Nephron (organoid): ENCODE measurements around the gene AGBL2.
A peak's percentile ranks its signal among the peaks of the same experiment; 100 is the strongest.
"Not testable (repeated sequence)": the region's sequence is repeated elsewhere in the genome, so short reads cannot be mapped to it uniquely, and the experiment has no call there.

Experiments used
- H3K27ac Mint-ChIP-seq, 3 experiments: 2 replicates each; pipeline ENCODE4 v1.8.0; 2020; ENCODE audit warnings: mixed read lengths in 3 of 3, mild to moderate bottlenecking in 2 of 3, moderate library complexity in 1 of 3
- H3K27me3 Mint-ChIP-seq: 2 replicates; pipeline ENCODE4 v1.8.0; 2021; ENCODE audit warnings: low read depth, mild to moderate bottlenecking, moderate library complexity, mixed read lengths
- H3K36me3 Mint-ChIP-seq: 2 replicates; pipeline ENCODE4 v1.8.0; 2020; ENCODE audit warnings: low read depth, mixed read lengths
- H3K4me1 Mint-ChIP-seq: 2 replicates; pipeline ENCODE4 v1.8.0; 2020; ENCODE audit warnings: mixed read lengths
- H3K4me3 Mint-ChIP-seq, 3 experiments: 2 replicates each; pipeline ENCODE4 v1.8.0; 2020; ENCODE audit warnings: mild to moderate bottlenecking in 3 of 3, mixed read lengths in 3 of 3, moderate library complexity in 2 of 3
- H3K9me3 Mint-ChIP-seq: 2 replicates; pipeline ENCODE4 v1.8.0; 2020; ENCODE audit warnings: mixed read lengths
- TF ChIP-seq, protein P1 (sequence below), 3 experiments: fragments of 200-600 bp; sonication (generic); IDR thresholded peaks; one replicate each; pipeline ENCODE4 v1.5.0; 2021; ENCODE audit warnings: antibody characterized with exemption in 3 of 3; ENCODE audit not compliant: unreplicated experiment in 3 of 3

The AGBL2 gene

DNA sequence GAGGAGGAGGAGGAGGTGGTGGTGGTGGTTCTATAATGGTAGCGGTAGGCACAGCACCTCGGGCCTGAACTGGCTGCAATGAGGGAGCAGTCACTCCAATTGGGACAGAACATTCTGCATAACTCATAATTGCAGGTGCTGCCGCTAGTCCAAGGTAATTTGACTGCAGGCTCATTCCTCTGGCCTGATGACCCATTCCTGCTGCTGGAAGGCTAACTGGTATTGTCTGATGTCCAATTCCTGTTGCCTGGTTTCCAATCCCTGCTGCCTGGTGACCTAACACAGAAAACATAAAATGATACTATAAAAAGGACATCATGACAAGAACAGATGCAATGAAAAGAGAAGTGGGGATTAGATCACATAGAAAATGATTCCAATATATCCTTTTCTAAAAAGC lies 7.9 kb upstream of the AGBL2 start:
- Mint-ChIP-seq H3K27me3 (no peaks in the 10 kb centered on the region), H3K4me1 (no peaks in the 10 kb centered on the region), H3K36me3 (peaks cover 70% of the 10 kb centered on the region), H3K27ac (no peak overlapping the region), H3K4me3 (no peak overlapping the region), H3K9me3 (no peaks in the 10 kb centered on the region)
- TF ChIP-seq, protein P1, sequence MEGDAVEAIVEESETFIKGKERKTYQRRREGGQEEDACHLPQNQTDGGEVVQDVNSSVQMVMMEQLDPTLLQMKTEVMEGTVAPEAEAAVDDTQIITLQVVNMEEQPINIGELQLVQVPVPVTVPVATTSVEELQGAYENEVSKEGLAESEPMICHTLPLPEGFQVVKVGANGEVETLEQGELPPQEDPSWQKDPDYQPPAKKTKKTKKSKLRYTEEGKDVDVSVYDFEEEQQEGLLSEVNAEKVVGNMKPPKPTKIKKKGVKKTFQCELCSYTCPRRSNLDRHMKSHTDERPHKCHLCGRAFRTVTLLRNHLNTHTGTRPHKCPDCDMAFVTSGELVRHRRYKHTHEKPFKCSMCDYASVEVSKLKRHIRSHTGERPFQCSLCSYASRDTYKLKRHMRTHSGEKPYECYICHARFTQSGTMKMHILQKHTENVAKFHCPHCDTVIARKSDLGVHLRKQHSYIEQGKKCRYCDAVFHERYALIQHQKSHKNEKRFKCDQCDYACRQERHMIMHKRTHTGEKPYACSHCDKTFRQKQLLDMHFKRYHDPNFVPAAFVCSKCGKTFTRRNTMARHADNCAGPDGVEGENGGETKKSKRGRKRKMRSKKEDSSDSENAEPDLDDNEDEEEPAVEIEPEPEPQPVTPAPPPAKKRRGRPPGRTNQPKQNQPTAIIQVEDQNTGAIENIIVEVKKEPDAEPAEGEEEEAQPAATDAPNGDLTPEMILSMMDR (IDR thresholded peaks at IDR 0.05; ENCODE audit: unreplicated experiment in 3 of 3): no peak

DNA sequence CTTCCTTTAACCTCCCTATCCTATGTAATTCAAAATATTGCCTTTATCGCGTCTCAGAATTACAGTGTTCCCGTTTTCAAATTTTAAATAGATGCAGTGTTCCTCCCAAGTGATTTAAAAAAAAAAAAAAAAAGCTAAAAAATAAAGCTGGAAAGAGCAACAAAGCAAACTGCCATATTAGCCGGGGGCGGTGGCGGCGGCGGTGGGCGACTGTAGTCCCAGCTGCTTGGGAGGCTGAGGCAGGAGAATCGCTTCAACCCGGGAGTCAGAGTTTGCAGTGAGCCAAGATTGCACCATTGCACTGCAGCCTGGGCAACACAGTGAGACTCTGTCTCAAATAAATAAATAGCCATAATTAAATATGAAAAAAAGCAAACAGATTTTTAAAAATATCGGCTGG lies 5.5 kb upstream of the AGBL2 start:
- Mint-ChIP-seq H3K27me3 (no peaks in the 10 kb centered on the region), H3K9me3 (no peaks in the 10 kb centered on the region), H3K27ac (no peak overlapping the region), H3K4me3 (no peak overlapping the region), H3K4me1 (no peaks in the 10 kb centered on the region), H3K36me3 (peaks cover 73% of the 10 kb centered on the region)
- TF ChIP-seq, protein P1 (IDR thresholded peaks at IDR 0.05; ENCODE audit: unreplicated experiment in 3 of 3): no peak

DNA sequence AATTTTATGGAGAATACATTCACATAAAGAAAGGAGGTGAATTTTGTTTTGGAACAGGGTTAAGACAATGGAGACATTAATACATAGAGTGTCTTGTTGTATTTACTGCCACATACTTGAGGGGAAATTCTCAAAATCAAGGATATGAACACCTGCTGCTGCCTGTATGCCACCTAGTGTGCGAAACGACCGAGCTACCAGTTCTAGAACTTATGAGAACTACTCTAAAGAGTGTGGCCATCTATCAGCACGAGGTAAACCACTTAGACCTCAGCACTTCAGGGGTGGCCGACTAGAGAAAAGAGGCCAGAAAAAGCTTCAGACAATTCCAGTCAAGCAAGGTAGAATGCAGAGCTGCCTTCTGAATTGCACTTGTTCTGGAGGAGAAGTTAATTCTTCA lies 1.5 kb upstream of the AGBL2 start:
- TF ChIP-seq, protein P1 (IDR thresholded peaks at IDR 0.05; ENCODE audit: unreplicated experiment in 3 of 3): no peak
- Mint-ChIP-seq H3K27me3 (no peaks in the 10 kb centered on the region), H3K4me3 (no peak overlapping the region), H3K4me1 (peaks cover 7% of the 10 kb centered on the region), H3K27ac (peak overlapping the region in 2 of 3 experiments; percentile 9 to 26), H3K36me3 (peaks cover 42% of the 10 kb centered on the region), H3K9me3 (no peaks in the 10 kb centered on the region)

DNA sequence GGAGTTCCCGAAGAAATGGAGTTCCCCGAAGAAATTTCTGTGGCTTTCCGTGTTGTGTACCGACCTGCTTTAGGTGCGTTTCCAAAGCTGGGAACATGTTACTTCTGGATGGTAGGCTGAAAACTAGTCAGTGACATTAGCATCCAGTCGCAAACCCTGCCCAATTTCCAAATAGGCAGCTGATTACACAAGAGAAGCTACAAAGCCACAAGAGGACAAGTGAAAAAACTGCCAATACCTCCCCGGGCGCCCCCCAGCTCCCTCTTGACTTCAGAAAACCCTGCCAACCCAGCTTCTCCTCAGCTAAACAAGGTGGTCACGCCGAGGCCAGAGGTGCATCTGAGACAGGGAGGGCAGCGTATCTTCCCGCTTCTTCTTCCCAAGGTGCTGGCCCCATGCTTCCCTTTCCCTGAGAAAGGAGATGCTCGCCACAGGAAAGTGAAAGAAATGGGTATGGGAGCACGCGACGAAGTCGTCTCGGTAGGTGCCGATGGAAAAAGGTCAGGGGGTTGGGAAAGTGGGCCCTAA lies 551 bp downstream of the AGBL2 start:
- H3K9me3 Mint-ChIP-seq: no peaks in the 10 kb centered on the region
- H3K36me3 Mint-ChIP-seq: peaks cover 27% of the 10 kb centered on the region

DNA sequence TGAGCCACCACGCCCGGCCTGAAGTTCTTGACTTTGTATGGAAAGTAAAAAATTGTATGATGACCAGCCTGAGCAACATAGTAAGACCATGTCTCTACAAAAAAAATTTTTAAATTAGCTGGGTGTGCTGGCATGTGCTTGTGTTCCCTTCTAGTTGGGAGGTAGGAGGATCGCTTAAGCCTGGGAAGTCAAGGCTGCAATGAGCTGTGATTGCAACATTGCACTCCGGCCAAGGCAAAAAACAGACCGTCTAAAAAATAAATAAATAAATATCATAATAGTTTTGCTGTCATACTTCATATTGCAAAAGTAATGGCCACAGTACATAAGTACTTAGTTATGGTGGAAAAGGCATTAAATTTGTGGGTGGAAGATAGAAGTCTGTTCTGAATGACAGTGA lies 3.4 kb downstream of the AGBL2 start:
- Mint-ChIP-seq H3K36me3 (peaks cover 7% of the 10 kb centered on the region), H3K27me3 (no peaks in the 10 kb centered on the region), H3K4me1 (peaks cover 7% of the 10 kb centered on the region), H3K9me3 (peaks cover 6% of the 10 kb centered on the region), H3K27ac (no peak overlapping the region), H3K4me3 (peak overlapping the region in 1 of 3 experiments; percentile 28)
- TF ChIP-seq, protein P1 (IDR thresholded peaks at IDR 0.05; ENCODE audit: unreplicated experiment in 3 of 3): no peak

More for the DNA sequence above, 551 bp downstream of the AGBL2 start:
- peak overlapping the region; percentile 65 to 70 (median 66) for H3K27ac Mint-ChIP-seq
- TF ChIP-seq, protein P1 (IDR thresholded peaks at IDR 0.05; ENCODE audit: unreplicated experiment in 3 of 3): no peak
- H3K4me3 Mint-ChIP-seq: peak overlapping the region; percentile 91 to 97 (median 95)
- H3K4me1 Mint-ChIP-seq: peaks cover 7% of the 10 kb centered on the region
- H3K27me3 Mint-ChIP-seq: no peaks in the 10 kb centered on the region

DNA sequence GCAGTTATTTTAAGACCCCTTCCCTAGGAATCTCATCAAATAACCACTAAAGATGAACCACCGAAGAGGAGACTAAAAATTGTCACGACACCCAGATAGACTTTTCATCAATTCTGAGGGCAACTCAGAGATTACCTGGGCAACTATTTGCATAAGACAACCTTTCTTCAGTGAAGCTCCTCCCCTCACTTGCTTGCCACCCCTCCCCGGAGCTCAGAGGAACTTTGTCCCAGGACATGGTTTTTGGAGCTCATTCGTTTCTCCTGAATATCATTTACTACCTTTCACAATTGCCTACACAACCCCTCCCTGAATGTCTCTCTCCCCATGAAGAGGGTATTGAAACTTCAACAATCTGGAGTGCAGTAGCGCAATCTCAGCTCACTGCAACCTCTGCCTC lies 3.9 kb downstream of the AGBL2 start:
- Mint-ChIP-seq H3K27ac (peak overlapping the region in 1 of 3 experiments; percentile 31), H3K36me3 (peaks cover 1% of the 10 kb centered on the region), H3K4me1 (peaks cover 7% of the 10 kb centered on the region), H3K27me3 (no peaks in the 10 kb centered on the region), H3K9me3 (peaks cover 6% of the 10 kb centered on the region), H3K4me3 (no peak overlapping the region)
- TF ChIP-seq, protein P1 (IDR thresholded peaks at IDR 0.05; ENCODE audit: unreplicated experiment in 3 of 3): no peak

DNA sequence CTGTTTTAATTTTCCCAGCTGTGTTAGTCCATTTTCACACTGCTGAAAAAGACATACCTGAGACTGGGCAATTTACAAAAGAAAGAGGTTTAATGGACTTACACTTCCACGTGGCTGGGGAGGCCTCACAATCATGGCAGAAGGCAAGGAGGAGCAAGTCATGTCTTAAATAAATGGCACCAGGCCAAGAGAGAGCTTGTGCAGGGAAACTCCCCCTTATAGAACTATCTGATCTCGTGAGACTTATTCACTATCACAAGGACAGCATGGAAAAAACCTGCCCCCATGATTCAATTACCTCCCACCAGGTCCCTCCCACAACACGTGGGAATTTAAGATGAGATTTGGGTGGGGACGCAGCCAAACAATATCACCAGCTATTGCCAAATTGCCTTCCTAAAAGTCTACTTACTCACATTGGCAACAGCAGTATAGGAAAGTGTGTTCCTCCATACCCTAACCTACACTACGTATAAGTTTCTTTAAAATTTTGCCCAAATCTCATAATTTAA lies 7.8 kb downstream of the AGBL2 start:
- H3K36me3 Mint-ChIP-seq, H3K9me3 Mint-ChIP-seq, H3K4me1 Mint-ChIP-seq, H3K27ac Mint-ChIP-seq, H3K4me3 Mint-ChIP-seq, H3K27me3 Mint-ChIP-seq: not testable (repeated sequence)
